ENCODE measurements around the gene C1orf21. TPM values are rescaled to one million over a fixed set of nuclear protein-coding genes. Genes with fewer than 3 reads are reported as not detected.

Gene C1orf21
- total RNA-seq, 1 donor from 2014 or later = 44.6 TPM

- DNase-seq (ENCODE audit: extremely low spot score, unreplicated experiment) = no peak
- no peak overlapping the region for H3K4me3 Mint-ChIP-seq
- no peaks in the 10 kb centered on the region for H3K27me3 Mint-ChIP-seq
- TF ChIP-seq CTCF (conservative IDR thresholded peaks at IDR 0.05) = no peak
- peaks cover 19% of the 10 kb centered on the region for H3K4me1 Mint-ChIP-seq (ENCODE audit: unreplicated experiment)
- H3K36me3 Mint-ChIP-seq = peaks cover 19% of the 10 kb centered on the region
- H3K27ac Mint-ChIP-seq = no peak overlapping the region
- no peaks in the 10 kb centered on the region for H3K9me3 Mint-ChIP-seq
Observed at GRCh38 chr1:184618851-184619250, 232.0 kb downstream of the C1orf21 start.

GRCh38 chr1:184620469-184620868, 233.6 kb downstream of the C1orf21 start:
- Mint-ChIP-seq H3K27me3 (no peaks in the 10 kb centered on the region), H3K9me3 (no peaks in the 10 kb centered on the region), H3K4me3 (no peak overlapping the region), H3K36me3 (peaks cover 28% of the 10 kb centered on the region), H3K27ac (no peak overlapping the region), H3K4me1 (ENCODE audit: unreplicated experiment) (peaks cover 19% of the 10 kb centered on the region)
- no peak for DNase-seq (ENCODE audit: extremely low spot score, unreplicated experiment)
- no peak for TF ChIP-seq CTCF (conservative IDR thresholded peaks at IDR 0.05)

GRCh38 chr1:184621260-184621659, 234.4 kb downstream of the C1orf21 start:
- Mint-ChIP-seq H3K9me3 (no peaks in the 10 kb centered on the region), H3K27ac (no peak overlapping the region), H3K4me3 (no peak overlapping the region), H3K27me3 (no peaks in the 10 kb centered on the region), H3K36me3 (peaks cover 29% of the 10 kb centered on the region), H3K4me1 (ENCODE audit: unreplicated experiment) (peaks cover 19% of the 10 kb centered on the region)
- no peak for TF ChIP-seq CTCF (conservative IDR thresholded peaks at IDR 0.05)
- DNase-seq (ENCODE audit: extremely low spot score, unreplicated experiment) = no peak

- Mint-ChIP-seq H3K27ac (peak overlapping the region; percentile 4), H3K4me1 (ENCODE audit: unreplicated experiment) (peaks cover 19% of the 10 kb centered on the region), H3K27me3 (no peaks in the 10 kb centered on the region), H3K9me3 (no peaks in the 10 kb centered on the region), H3K4me3 (peak overlapping the region; percentile 3), H3K36me3 (peaks cover 29% of the 10 kb centered on the region)
- TF ChIP-seq CTCF (conservative IDR thresholded peaks at IDR 0.05) = no peak
- no peak for DNase-seq (ENCODE audit: extremely low spot score, unreplicated experiment)
Observed at GRCh38 chr1:184622136-184622823, 235.5 kb downstream of the C1orf21 start.

GRCh38 chr1:184623404-184623803, 236.6 kb downstream of the C1orf21 start:
- Mint-ChIP-seq H3K36me3 (peaks cover 29% of the 10 kb centered on the region), H3K9me3 (no peaks in the 10 kb centered on the region), H3K4me3 (no peak overlapping the region), H3K27me3 (no peaks in the 10 kb centered on the region), H3K27ac (no peak overlapping the region), H3K4me1 (ENCODE audit: unreplicated experiment) (peaks cover 19% of the 10 kb centered on the region)
- TF ChIP-seq CTCF (conservative IDR thresholded peaks at IDR 0.05) = no peak
- DNase-seq (ENCODE audit: extremely low spot score, unreplicated experiment) = no peak
